Uterus (tissue), 2 donors: Measurements from ENCODE around the gene PRLH.

Source experiments
- POLR2A ChIP-seq, 2 donors: fragments of 450-650 bp; IDR thresholded peaks; one replicate each; pipeline ENCODE4 v1.6.1; 2016; ENCODE audit warnings: antibody characterized with exemption in 2 of 2, mild to moderate bottlenecking in 1 of 2, moderate library complexity in 1 of 2
- TF ChIP-seq, protein P1 (sequence below), 4 experiments: fragments of 200-600 bp in 2 of 4; fragments of 450-650 bp in 2 of 4; sonication (generic) in 2 of 4; IDR thresholded peaks; one replicate each; pipeline ENCODE4 v1.5.1; 2016 to 2019; ENCODE audit warnings: antibody characterized with exemption in 4 of 4, mild to moderate bottlenecking in 2 of 4, moderate library complexity in 1 of 4

DNA sequence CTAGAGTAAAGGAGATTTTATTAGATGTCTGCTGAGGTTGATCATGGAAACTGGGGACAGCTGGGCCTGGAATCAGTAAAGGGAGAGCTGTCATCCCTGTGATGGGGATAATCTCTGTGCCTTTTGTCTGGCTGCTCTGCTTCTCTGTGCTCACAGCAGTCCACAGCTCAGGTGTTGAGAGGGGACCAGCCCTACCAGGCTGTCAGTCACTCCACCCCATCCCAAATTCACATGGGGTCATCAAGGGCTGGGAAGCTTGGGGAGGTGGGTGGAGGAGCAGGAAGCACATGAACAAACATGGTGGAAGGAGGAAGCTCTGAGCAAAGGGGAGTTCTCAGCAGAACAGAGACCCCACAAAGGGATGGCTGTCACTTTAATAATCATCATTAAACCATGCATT is 47.3 kb downstream of the PRLH start:
- TF ChIP-seq, protein P1, sequence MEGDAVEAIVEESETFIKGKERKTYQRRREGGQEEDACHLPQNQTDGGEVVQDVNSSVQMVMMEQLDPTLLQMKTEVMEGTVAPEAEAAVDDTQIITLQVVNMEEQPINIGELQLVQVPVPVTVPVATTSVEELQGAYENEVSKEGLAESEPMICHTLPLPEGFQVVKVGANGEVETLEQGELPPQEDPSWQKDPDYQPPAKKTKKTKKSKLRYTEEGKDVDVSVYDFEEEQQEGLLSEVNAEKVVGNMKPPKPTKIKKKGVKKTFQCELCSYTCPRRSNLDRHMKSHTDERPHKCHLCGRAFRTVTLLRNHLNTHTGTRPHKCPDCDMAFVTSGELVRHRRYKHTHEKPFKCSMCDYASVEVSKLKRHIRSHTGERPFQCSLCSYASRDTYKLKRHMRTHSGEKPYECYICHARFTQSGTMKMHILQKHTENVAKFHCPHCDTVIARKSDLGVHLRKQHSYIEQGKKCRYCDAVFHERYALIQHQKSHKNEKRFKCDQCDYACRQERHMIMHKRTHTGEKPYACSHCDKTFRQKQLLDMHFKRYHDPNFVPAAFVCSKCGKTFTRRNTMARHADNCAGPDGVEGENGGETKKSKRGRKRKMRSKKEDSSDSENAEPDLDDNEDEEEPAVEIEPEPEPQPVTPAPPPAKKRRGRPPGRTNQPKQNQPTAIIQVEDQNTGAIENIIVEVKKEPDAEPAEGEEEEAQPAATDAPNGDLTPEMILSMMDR (IDR thresholded peaks at IDR 0.05), result no peak
- no peak for TF ChIP-seq POLR2A (IDR thresholded peaks at IDR 0.05)
